GM23248 (cell line): ENCODE results near the gene TTF1. TPM values are rescaled to one million over a fixed set of nuclear protein-coding genes. Genes with fewer than 3 reads are reported as not detected.

Experiments
- DNase-seq: peaks from one replicate; pipeline ENCODE4 v3.0.0-alpha.2; 2015
- H2AFZ ChIP-seq: fragments of 200-600 bp; sonication (generic); 2 replicates; pipeline ENCODE4 v1.6.1; 2016; ENCODE audit warnings: antibody characterized with exemption
- H3F3A ChIP-seq: fragments of 200-600 bp; sonication (generic); 2 replicates; pipeline ENCODE4 v1.6.1; 2016; ENCODE audit warnings: mild to moderate bottlenecking, antibody characterized with exemption, mixed run types; ENCODE audit not compliant: insufficient read depth
- H3K27ac ChIP-seq: fragments of 200-600 bp; sonication (generic); 2 replicates; pipeline ENCODE4 v1.5.1; 2016; ENCODE audit warnings: mild to moderate bottlenecking
- H3K27me3 ChIP-seq: fragments of 200-600 bp; sonication (generic); replicated peaks from 2 replicates; pipeline ENCODE4 v1.6.1; 2016; ENCODE audit warnings: mild to moderate bottlenecking; ENCODE audit not compliant: insufficient read depth
- H3K36me3 ChIP-seq: fragments of 200-600 bp; sonication (generic); 2 replicates; pipeline ENCODE4 v1.6.1; 2016; ENCODE audit warnings: low read depth, mild to moderate bottlenecking
- H3K4me1 ChIP-seq: fragments of 200-600 bp; sonication (generic); 2 replicates; pipeline ENCODE4 v1.6.1; 2016; ENCODE audit warnings: mild to moderate bottlenecking; ENCODE audit not compliant: insufficient read depth
- H3K4me2 ChIP-seq: fragments of 200-600 bp; sonication (generic); one replicate; pipeline ENCODE4 v1.6.1; 2016; ENCODE audit warnings: mild to moderate bottlenecking; ENCODE audit not compliant: unreplicated experiment
- H3K4me3 ChIP-seq: fragments of 200-600 bp; sonication (generic); 2 replicates; pipeline ENCODE4 v1.5.1; 2016; ENCODE audit warnings: mild to moderate bottlenecking
- H3K79me2 ChIP-seq: fragments of 200-600 bp; sonication (generic); 2 replicates; pipeline ENCODE4 v1.6.1; 2016; ENCODE audit warnings: mild to moderate bottlenecking; ENCODE audit not compliant: insufficient read depth
- H3K9ac ChIP-seq: fragments of 200-600 bp; sonication (generic); 2 replicates; pipeline ENCODE4 v1.6.1; 2016; ENCODE audit warnings: mild to moderate bottlenecking
- H3K9me2 ChIP-seq: fragments of 200-600 bp; sonication (generic); 2 replicates; pipeline ENCODE4 v1.6.1; 2016; ENCODE audit warnings: mixed run types, mild to moderate bottlenecking, moderate library complexity; ENCODE audit not compliant: insufficient read depth
- H3K9me3 ChIP-seq: fragments of 200-600 bp; sonication (generic); one replicate; pipeline ENCODE4 v1.6.1; 2017; ENCODE audit warnings: low read depth
- H4K20me1 ChIP-seq: fragments of 200-600 bp; sonication (generic); 2 replicates; pipeline ENCODE4 v1.6.0; 2016; ENCODE audit not compliant: insufficient read depth
- EZH2 ChIP-seq: fragments of 200-600 bp; sonication (generic); IDR thresholded peaks from 2 replicates; pipeline ENCODE4 v1.6.1; 2018; ENCODE audit warnings: antibody characterized with exemption, mild to moderate bottlenecking; ENCODE audit not compliant: insufficient read depth, poor library complexity, severe bottlenecking
- EZH2phosphoT487 ChIP-seq: fragments of 200-600 bp; sonication (generic); IDR thresholded peaks from 2 replicates; pipeline ENCODE4 v1.6.1; 2018; ENCODE audit warnings: antibody characterized with exemption, moderate library complexity, mild to moderate bottlenecking, low read depth; ENCODE audit not compliant: insufficient read depth
- WGBS, 2 experiments: methylation state at CpG; one replicate each; pipeline ENCODE4 v1.1.6; 2015 to 2017; ENCODE audit warnings: low lambda C conversion rate in 2 of 2, low coverage in 1 of 2; ENCODE audit errors: missing lambda C conversion rate in 2 of 2; 5-methylcytosine and 5-hydroxymethylcytosine counted together
- in situ Hi-C: fragments of 300-500 bp; cut with MboI; formaldehyde crosslinking; loops from 2 replicates; pipeline ENCODE4 v1.15.0; 2020
- polyA plus RNA-seq: library from polyadenylated mRNA; unstranded; fragments of >200 nt; fragmentation: Nextera tagmentation; extraction: Ambion mirVana; gene quantifications from 2 replicates; pipeline ENCODE4 v1.2.1, GENCODE V29; 2016
- total RNA-seq: library from RNA; depleted of rRNA; stranded (reverse); fragments of >200 nt; shearing (Covaris generic); gene quantifications from 2 replicates; pipeline ENCODE4 v1.2.3, GENCODE V29; 2014

The TTF1 gene
- total and polyA plus RNA-seq, 2 experiments from 2014 or later = 5.3 to 6.7 TPM

GRCh38 chr9:132412089-132412488, 5.4 kb upstream of the TTF1 start:
- DNase-seq = peak; percentile 51
- H3K27ac ChIP-seq = no peak overlapping the region
- peaks cover 60% of the 10 kb centered on the region for H3K27me3 ChIP-seq
- H4K20me1 ChIP-seq = no peaks in the 10 kb centered on the region
- TF ChIP-seq EZH2phosphoT487 (no peak), EZH2 (no peak)
- H3K4me3 ChIP-seq = no peak overlapping the region
- no peaks in the 10 kb centered on the region for H3K79me2 ChIP-seq
- no peaks in the 10 kb centered on the region for H3K36me3 ChIP-seq
- H3K9ac ChIP-seq = no peak overlapping the region
- 4 to 6% methylated on average over 8 of the region's 8 CpGs for WGBS, 2 experiments
- H3K4me1 ChIP-seq = no peaks in the 10 kb centered on the region
- no peaks in the 10 kb centered on the region for H3K9me3 ChIP-seq
- H3K4me2 ChIP-seq = no peak overlapping the region
- H3K9me2 ChIP-seq = no peaks in the 10 kb centered on the region
- in situ Hi-C loops = loop anchor here (10.0 kb wide), 1 partner anchor 163 kb away; no protein-coding TSS in a partner anchor
- no peaks in the 10 kb centered on the region for H3F3A ChIP-seq
- H2AFZ ChIP-seq = no peak overlapping the region

DNA sequence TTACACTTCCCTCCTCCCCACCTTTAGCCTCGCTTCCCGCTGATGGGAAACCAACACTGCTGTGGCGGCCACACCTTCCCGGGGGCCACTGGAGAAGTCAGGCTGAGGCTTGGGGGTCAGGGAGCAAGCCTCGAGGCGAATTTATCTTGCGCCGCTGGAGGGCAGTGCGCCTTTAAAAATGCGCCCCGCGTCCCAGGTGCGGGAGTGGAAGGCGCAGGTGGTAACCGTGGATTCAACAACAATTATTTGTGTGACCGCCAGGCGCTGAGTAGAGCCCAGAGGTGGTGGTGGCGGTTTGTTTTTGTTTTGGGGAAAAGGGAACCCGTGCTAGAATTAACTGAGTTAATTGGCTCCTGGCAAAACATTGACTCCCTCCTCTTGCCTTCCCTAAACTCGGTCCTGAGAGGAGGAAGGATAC, 4.5 kb upstream of the TTF1 start:
- no peak overlapping the region for H3K27ac ChIP-seq
- H3K4me2 ChIP-seq = no peak overlapping the region
- peaks cover 56% of the 10 kb centered on the region for H3K27me3 ChIP-seq
- TF ChIP-seq EZH2phosphoT487 (no peak), EZH2 (no peak)
- no peaks in the 10 kb centered on the region for H3F3A ChIP-seq
- no peaks in the 10 kb centered on the region for H3K36me3 ChIP-seq
- H4K20me1 ChIP-seq = no peaks in the 10 kb centered on the region
- H3K9ac ChIP-seq = no peak overlapping the region
- H3K4me3 ChIP-seq = no peak overlapping the region
- peak; percentile 49 for DNase-seq
- H3K79me2 ChIP-seq = peaks cover 5% of the 10 kb centered on the region
- H3K9me3 ChIP-seq = no peaks in the 10 kb centered on the region
- H2AFZ ChIP-seq = no peak overlapping the region
- 4 to 5% methylated on average over 20 of the region's 20 CpGs for WGBS, 2 experiments
- H3K9me2 ChIP-seq = no peaks in the 10 kb centered on the region
- H3K4me1 ChIP-seq = no peaks in the 10 kb centered on the region
- in situ Hi-C loops = loop anchor here (10.0 kb wide), 1 partner anchor 164 kb away; no protein-coding TSS in a partner anchor

- H3F3A ChIP-seq = no peaks in the 10 kb centered on the region
- H3K9me2 ChIP-seq = no peaks in the 10 kb centered on the region
- in situ Hi-C loops = loop anchor here (10.0 kb wide), 1 partner anchor 164 kb away; no protein-coding TSS in a partner anchor
- H4K20me1 ChIP-seq = no peaks in the 10 kb centered on the region
- H2AFZ ChIP-seq = peak overlapping the region; percentile 94
- peak overlapping the region; percentile 74 for H3K4me3 ChIP-seq
- peaks cover 10% of the 10 kb centered on the region for H3K79me2 ChIP-seq
- no peak overlapping the region for H3K27ac ChIP-seq
- H3K4me1 ChIP-seq = peaks cover 3% of the 10 kb centered on the region; the same call in 1 of the 2 replicates
- peaks cover 51% of the 10 kb centered on the region for H3K27me3 ChIP-seq
- TF ChIP-seq EZH2 (no peak), EZH2phosphoT487 (no peak)
- no peaks in the 10 kb centered on the region for H3K36me3 ChIP-seq
- no peak overlapping the region for H3K9ac ChIP-seq
- 9 to 12% methylated on average over 19 of the region's 19 CpGs for WGBS, 2 experiments
- peak overlapping the region; percentile 83 for H3K4me2 ChIP-seq
- no peaks in the 10 kb centered on the region for H3K9me3 ChIP-seq
- no peak for DNase-seq
Observed at GRCh38 chr9:132410642-132411041, 4.0 kb upstream of the TTF1 start.

DNA sequence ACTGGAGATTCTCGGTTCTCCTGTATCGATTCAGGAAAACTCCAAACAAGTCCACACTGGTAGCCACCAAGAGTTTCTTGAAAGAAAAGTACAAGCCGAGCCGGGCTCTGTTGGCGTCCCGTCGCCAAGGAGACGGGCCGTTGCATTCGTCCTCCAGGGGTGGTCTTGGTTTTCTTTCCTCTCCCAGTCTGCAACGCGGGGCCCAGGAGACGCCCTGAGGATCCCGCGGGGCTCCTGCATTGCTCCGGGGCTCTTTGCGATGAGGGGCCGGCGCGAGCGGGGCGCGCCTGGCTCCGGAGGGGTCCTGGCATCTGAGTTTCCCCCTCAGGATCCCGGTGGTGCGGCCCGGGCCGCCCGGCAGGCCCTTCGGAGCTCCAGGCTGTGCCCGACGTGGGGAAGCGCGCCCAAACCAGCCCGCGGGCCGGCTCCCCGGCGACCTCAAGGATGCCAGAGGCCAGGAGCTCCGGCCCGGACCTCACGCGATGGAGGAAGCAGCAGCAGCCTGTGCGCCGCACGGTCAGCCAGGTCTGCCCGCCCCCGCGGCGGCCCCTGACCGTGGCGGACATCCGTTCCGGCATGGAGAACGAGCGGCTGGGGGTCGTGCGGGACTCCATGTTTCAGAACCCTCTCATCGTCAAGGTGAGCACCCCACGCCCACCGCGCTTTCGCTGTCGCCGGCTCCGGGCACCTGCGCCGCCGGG, 3.3 kb upstream of the TTF1 start, which contains the start of gene CFAP77:
Gene CFAP77 (plus strand): TSS at position 384 of the 701 bp plus-strand sequence. CDS start 61 bp downstream, at position 445.
- Histone ChIP-seq H3K9ac (peak within 1 kb of the TSS; percentile 80), H2AFZ (peak within 1 kb of the TSS; percentile 94), H3K36me3 (no peaks in the 10 kb centered on the region), H3K4me2 (peak within 1 kb of the TSS; percentile 83), H3K4me3 (peak within 1 kb of the TSS; percentile 74), H3F3A (no peaks in the 10 kb centered on the region), H3K9me2 (no peaks in the 10 kb centered on the region), H3K4me1 (peaks cover 8% of the 10 kb centered on the region; the same call in 1 of the 2 replicates), H3K27ac (no peak within 1 kb of the TSS), H3K79me2 (peaks cover 17% of the 10 kb centered on the region), H3K9me3 (no peaks in the 10 kb centered on the region), H4K20me1 (no peaks in the 10 kb centered on the region), H3K27me3 (peaks cover 45% of the 10 kb centered on the region)
- peak; percentile 79 for DNase-seq
- 2% methylated on average over 38 to 52 of the region's 69 CpGs for WGBS, 2 experiments
- in situ Hi-C loops = loop anchor here (10.0 kb wide), 1 partner anchor 165 kb away; no protein-coding TSS in a partner anchor
- no peak for TF ChIP-seq EZH2phosphoT487
- TF ChIP-seq EZH2 = no peak
